Fibroblast of pulmonary artery (primary cell): ENCODE measurements around the gene POPDC3.

ENCODE experiments used
- DNase-seq: peaks from one replicate; pipeline ENCODE4 v3.0.0-alpha.2; 2010; ENCODE audit warnings: low read depth
- H3K4me3 ChIP-seq: replicated peaks from 2 replicates; pipeline ENCODE4 v1.5.1; 2011; ENCODE audit warnings: low read depth, mild to moderate bottlenecking, control low read depth, low read length, moderate library complexity
- CTCF ChIP-seq: IDR thresholded peaks from 2 replicates; pipeline ENCODE4 v1.5.1; 2011; ENCODE audit warnings: mild to moderate bottlenecking, control low read depth, low read length, inconsistent platforms; ENCODE audit errors: missing control alignments

Gene POPDC3

DNA sequence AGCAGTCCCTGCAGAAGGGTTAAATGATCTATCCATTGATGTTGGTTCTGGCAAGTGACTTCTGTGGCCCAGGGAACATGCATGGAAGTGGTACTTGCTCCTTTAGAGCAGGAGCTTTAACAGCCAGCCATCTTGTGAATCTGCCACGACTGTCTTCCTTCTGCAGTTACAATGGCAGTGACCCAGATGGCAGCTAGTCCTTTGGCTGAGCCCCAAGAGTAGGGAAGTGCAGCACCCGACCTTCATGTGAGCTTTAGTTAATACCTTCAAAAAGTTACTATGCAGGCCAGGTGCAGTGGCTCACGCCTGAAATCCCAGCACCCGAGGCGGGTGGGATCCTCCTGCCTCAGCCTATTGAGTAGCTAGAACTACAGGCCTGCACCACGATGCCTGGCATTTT lies 66.4 kb downstream of the POPDC3 start:
- TF ChIP-seq CTCF, result no peak
- H3K4me3 ChIP-seq, result no peak overlapping the region
- DNase-seq, result no peak

DNA sequence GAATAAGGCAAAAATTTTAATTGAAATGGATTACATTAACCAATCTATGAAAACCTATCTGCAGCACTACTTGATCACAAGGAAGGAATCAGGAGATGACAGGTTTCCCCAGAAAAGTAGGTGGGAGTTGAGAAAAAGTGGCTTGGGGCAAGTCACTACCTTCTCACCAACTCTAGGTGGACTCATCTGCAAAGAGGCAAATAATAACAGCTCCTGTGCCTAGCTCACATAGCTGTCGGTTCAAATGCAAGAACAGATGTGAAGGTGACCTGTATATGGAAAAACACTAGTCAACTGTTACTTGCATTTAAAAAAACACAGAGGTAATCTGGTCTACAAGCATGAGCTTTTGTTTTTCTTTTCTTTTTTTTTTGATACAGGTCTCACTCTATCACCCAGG lies 67.2 kb downstream of the POPDC3 start:
- DNase-seq, result peak; percentile 10
- H3K4me3 ChIP-seq, result no peak overlapping the region
- no peak for TF ChIP-seq CTCF

- H3K4me3 ChIP-seq, result no peak overlapping the region
- no peak for TF ChIP-seq CTCF
- DNase-seq, result no peak
These were observed 67.9 kb downstream of the POPDC3 start for GRCh38 chr6:105111871-105112270.

- DNase-seq, result no peak
- H3K4me3 ChIP-seq, result no peak overlapping the region
- no peak for TF ChIP-seq CTCF
These were observed 68.7 kb downstream of the POPDC3 start for GRCh38 chr6:105111105-105111504.

DNA sequence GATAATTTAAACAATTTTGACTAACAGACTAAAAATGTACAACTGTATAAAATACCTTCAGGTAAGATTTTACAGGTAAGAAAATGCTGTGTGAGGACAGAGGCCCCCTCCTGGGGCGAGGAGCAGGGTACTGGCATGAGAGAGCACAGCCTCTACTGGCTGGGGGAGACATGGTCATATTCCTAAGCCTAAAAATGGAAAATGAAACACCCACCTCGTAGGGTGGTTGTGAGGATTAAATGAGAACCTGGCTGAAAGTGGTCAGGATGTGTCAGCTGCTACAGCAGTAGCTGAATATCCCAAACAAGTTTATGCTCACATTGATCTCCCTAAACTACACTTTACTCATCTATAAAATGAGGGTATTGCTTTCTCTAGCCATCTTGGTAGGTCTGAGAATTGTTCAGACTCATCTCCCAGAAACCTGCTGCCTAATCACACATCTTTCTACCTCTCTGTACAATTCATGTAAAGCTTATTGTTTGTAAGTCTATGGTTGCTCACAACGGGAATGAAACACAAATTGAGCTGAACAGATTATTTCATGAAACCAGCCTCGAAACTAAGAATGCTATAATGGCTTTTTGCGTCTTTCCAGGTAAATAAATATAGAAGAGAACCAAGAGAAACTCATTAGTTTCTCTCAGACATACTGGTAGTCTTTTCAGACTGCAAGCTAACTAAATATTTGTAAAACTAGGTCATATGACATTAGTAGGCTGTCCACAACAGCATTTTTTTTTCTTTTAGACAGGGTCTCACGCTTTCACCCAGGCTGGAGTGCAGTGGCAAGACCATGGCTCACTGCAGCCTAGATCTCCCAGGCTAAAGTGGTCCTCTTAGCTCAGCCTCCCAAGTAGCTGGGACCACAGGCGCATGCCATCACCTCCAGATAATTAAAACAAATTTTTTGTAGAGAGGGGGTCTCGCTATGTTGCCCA lies 69.6 kb downstream of the POPDC3 start:
- H3K4me3 ChIP-seq, result no peak overlapping the region
- TF ChIP-seq CTCF, result no peak
- no peak for DNase-seq

DNA sequence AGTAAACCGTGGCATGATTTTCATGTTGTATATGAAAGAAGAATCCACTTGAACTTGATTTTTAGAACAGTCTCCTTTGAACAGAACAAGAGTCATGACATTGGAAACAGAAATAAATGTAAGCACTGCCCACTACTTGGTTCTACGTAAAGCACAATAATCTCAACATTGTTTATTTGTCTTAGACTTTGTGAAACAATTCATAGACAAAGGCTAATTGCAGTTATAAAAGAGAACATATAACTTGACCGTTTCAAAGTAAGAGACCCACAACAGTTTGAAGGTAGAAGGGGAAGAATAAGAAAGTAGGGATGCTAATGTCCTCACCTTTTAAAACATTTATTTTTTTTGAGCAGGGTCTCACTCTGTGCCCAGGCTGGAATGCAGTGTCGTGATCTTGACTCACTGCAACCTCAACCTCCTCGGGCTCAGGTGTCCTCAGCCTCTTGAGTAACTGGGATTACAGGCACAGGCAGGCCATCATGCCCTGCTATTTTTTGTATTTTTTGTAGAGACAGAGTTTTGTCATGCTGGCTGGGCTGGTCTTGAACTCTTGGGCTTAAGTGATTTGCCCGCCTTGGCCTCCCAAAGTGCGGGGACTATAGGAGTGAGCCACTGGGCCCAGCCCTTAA lies 71.1 kb downstream of the POPDC3 start:
- TF ChIP-seq CTCF, result no peak

More for the DNA sequence above, 71.1 kb downstream of the POPDC3 start:
- H3K4me3 ChIP-seq, result no peak overlapping the region
- no peak for DNase-seq
